KMS-11 (cell line): ENCODE results near the gene HINT1.
"Not testable (repeated sequence)": the region's sequence is repeated elsewhere in the genome, so short reads cannot be mapped to it uniquely, and the experiment has no call there.

Source experiments
- H2AFZ ChIP-seq: fragments of 200-600 bp; sonication (generic); 2 replicates; pipeline ENCODE4 v1.6.1; 2016; ENCODE audit warnings: antibody characterized with exemption, mixed run types, low read depth
- H3K27ac ChIP-seq: fragments of 200-600 bp; sonication (generic); 2 replicates; pipeline ENCODE4 v1.6.1; 2016; ENCODE audit warnings: mild to moderate bottlenecking, mixed run types
- H3K27me3 ChIP-seq: fragments of 200-600 bp; sonication (generic); 2 replicates; pipeline ENCODE4 v1.6.1; 2017; ENCODE audit warnings: mild to moderate bottlenecking, low read depth, mixed run types, moderate library complexity; ENCODE audit not compliant: insufficient read depth
- H3K36me3 ChIP-seq: fragments of 200-600 bp; sonication (generic); 2 replicates; pipeline ENCODE4 v1.6.1; 2017; ENCODE audit warnings: mild to moderate bottlenecking, mixed run types; ENCODE audit not compliant: insufficient read depth
- H3K4me1 ChIP-seq: fragments of 200-600 bp; sonication (generic); 2 replicates; pipeline ENCODE4 v1.6.1; 2016; ENCODE audit warnings: mild to moderate bottlenecking, low read depth, mixed run types; ENCODE audit not compliant: poor library complexity, severe bottlenecking
- H3K4me2 ChIP-seq: fragments of 200-600 bp; sonication (generic); 2 replicates; pipeline ENCODE4 v1.7.0; 2016; ENCODE audit warnings: mild to moderate bottlenecking, mixed run types
- H3K4me3 ChIP-seq: fragments of 200-600 bp; sonication (generic); IDR thresholded peaks from 2 replicates; pipeline ENCODE4 v1.6.1; 2017; ENCODE audit warnings: low read depth, low read length, mixed read lengths; ENCODE audit not compliant: insufficient read depth
- H3K79me2 ChIP-seq: fragments of 200-600 bp; sonication (generic); 2 replicates; pipeline ENCODE4 v1.6.1; 2016; ENCODE audit warnings: low read depth, mixed run types; ENCODE audit not compliant: insufficient read depth
- H3K9ac ChIP-seq: fragments of 200-600 bp; sonication (generic); 2 replicates; pipeline ENCODE4 v1.6.1; 2016; ENCODE audit warnings: mild to moderate bottlenecking, mixed run types
- H4K20me1 ChIP-seq: fragments of 200-600 bp; sonication (generic); 2 replicates; pipeline ENCODE4 v1.6.1; 2016; ENCODE audit warnings: mild to moderate bottlenecking, mixed run types; ENCODE audit not compliant: insufficient read depth
- CTCF ChIP-seq: fragments of 200-600 bp; sonication (generic); conservative IDR thresholded peaks from 2 replicates; pipeline ENCODE4 v1.6.1; 2017; ENCODE audit warnings: low read depth, mild to moderate bottlenecking, antibody characterized with exemption, low read length, moderate library complexity, mixed read lengths

The HINT1 gene

GRCh38 chr5:131142970-131143617, 22.0 kb downstream of the HINT1 start:
- H3K27me3 ChIP-seq: no peaks in the 10 kb centered on the region
- no peak overlapping the region for H2AFZ ChIP-seq
- no peak overlapping the region for H3K4me3 ChIP-seq
- H3K9ac ChIP-seq: no peak overlapping the region
- H3K27ac ChIP-seq: no peak overlapping the region
- no peak for TF ChIP-seq CTCF
- no peak overlapping the region for H3K4me2 ChIP-seq
- no peaks in the 10 kb centered on the region for H3K79me2 ChIP-seq
- H3K36me3 ChIP-seq: no peaks in the 10 kb centered on the region
- peaks cover 7% of the 10 kb centered on the region for H3K4me1 ChIP-seq
- H4K20me1 ChIP-seq: no peaks in the 10 kb centered on the region

- Histone ChIP-seq H3K27me3 (no peaks in the 10 kb centered on the region), H3K4me3 (no peak overlapping the region), H4K20me1 (no peaks in the 10 kb centered on the region), H3K9ac (no peak overlapping the region), H3K27ac (no peak overlapping the region), H3K79me2 (no peaks in the 10 kb centered on the region), H3K4me1 (peaks cover 7% of the 10 kb centered on the region), H2AFZ (no peak overlapping the region), H3K4me2 (no peak overlapping the region), H3K36me3 (no peaks in the 10 kb centered on the region)
- TF ChIP-seq CTCF: no peak
Measured at GRCh38 chr5:131139321-131139720, 25.7 kb downstream of the HINT1 start.

GRCh38 chr5:131138406-131138805, 26.6 kb downstream of the HINT1 start:
- H4K20me1 ChIP-seq, H3K4me2 ChIP-seq, H3K9ac ChIP-seq, H3K27ac ChIP-seq, H3K79me2 ChIP-seq, H3K36me3 ChIP-seq, H3K4me3 ChIP-seq, H3K4me1 ChIP-seq, H2AFZ ChIP-seq, H3K27me3 ChIP-seq: not testable (repeated sequence)

GRCh38 chr5:131133091-131133490, 32.0 kb downstream of the HINT1 start:
- H3K27ac ChIP-seq, H3K79me2 ChIP-seq, H3K4me1 ChIP-seq, H3K4me2 ChIP-seq, H3K36me3 ChIP-seq, H3K4me3 ChIP-seq, H3K27me3 ChIP-seq, H4K20me1 ChIP-seq, H2AFZ ChIP-seq, H3K9ac ChIP-seq: not testable (repeated sequence)

- H3K9ac ChIP-seq: no peak overlapping the region
- H3K4me2 ChIP-seq: no peak overlapping the region
- H3K4me1 ChIP-seq: no peaks in the 10 kb centered on the region
- no peaks in the 10 kb centered on the region for H4K20me1 ChIP-seq
- no peak for TF ChIP-seq CTCF
- no peaks in the 10 kb centered on the region for H3K27me3 ChIP-seq
- no peak overlapping the region for H3K4me3 ChIP-seq
- no peak overlapping the region for H2AFZ ChIP-seq
- H3K79me2 ChIP-seq: no peaks in the 10 kb centered on the region
- H3K36me3 ChIP-seq: no peaks in the 10 kb centered on the region
- no peak overlapping the region for H3K27ac ChIP-seq
Measured at GRCh38 chr5:131129306-131129705, 35.8 kb downstream of the HINT1 start.

- H3K4me3 ChIP-seq, H3K4me1 ChIP-seq, H3K27ac ChIP-seq, H3K27me3 ChIP-seq, H3K79me2 ChIP-seq, H2AFZ ChIP-seq, H4K20me1 ChIP-seq, H3K9ac ChIP-seq, H3K36me3 ChIP-seq, H3K4me2 ChIP-seq: not testable (repeated sequence)
Measured at GRCh38 chr5:131127244-131127643, 37.8 kb downstream of the HINT1 start.
